ENCODE measurements around the gene ZNF117.
"Not testable (repeated sequence)": the region's sequence is repeated elsewhere in the genome, so short reads cannot be mapped to it uniquely, and the experiment has no call there.

Gene ZNF117

DNA sequence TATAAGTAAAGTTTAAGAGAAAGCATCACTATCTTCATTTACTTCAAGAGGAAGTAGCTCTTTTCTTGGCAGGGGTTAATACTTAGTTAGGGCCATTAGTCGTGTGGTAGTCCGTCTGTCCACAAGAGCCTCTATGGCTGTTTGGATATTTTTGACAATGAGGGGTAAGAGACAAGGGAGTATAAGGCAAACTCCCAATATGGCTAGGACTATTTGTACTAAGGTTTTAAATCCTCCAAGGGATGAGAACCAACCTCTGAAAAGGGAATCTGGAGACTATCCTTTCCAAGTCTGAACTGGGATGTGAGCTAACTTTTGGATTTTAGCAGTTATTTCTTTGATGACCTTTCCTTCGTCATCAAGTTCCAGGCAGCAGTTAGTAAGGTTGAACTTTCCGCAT is at the start of gene ZNF117:
Gene ZNF117, minus strand, starts transcription at position 101 of the 400 bp plus-strand sequence.
- no peak for DNase-seq (ENCODE audit: low read depth)

- peak; percentile 15 for DNase-seq (ENCODE audit: low read depth)
These were observed 47.9 kb upstream of the ZNF117 start for GRCh38 chr7:65038767-65039166.

GRCh38 chr7:65037740-65038688 is 47.2 kb upstream of the ZNF117 start:
- peak; percentile 77 for DNase-seq (ENCODE audit: low read depth)

DNA sequence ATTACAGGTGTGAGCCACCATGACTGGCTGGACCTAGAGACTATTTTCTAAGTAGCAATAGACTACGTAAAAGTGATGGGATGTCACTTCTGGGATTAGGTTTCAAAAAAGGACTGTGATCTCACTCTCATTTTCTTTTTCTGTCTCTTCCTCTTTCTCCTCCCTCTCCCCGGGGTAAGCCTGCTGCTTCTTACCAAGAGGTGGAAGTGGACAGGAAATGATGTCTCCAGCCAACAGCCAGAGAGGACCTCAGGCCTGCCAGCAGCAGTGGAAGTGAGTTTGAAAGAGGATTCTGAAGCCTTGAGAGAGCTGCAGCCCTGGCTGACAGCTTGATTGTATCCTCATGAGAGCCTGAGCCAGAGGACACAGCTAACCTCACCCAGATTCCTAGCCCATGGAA is 45.7 kb upstream of the ZNF117 start:
- not testable (repeated sequence) for DNase-seq (ENCODE audit: low read depth)

GRCh38 chr7:65035469-65035868 is 44.6 kb upstream of the ZNF117 start:
- not testable (repeated sequence) for DNase-seq (ENCODE audit: low read depth)

GRCh38 chr7:65034120-65034782 is 43.4 kb upstream of the ZNF117 start:
- not testable (repeated sequence) for DNase-seq (ENCODE audit: low read depth)

DNA sequence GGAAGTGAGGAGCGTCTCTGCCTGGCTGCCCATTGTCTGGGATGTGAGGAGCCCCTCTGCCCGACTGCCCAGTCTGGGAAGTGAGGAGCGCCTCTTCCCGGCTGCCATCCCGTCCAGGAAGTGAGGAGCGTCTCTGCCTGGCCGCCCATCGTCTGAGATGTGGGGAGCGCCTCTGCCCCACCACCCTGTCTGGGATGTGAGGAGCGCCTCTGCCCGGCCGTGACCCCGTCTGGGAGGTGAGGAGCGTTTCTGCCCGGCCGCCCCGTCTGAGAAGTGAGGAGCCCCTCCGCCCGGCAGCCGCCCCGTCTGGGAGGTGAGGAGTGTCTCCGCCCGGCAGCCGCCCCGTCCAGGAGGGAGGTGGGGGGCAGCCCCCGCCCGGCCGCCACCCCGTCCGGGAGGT is 42.6 kb upstream of the ZNF117 start:
- not testable (repeated sequence) for DNase-seq (ENCODE audit: low read depth)

GRCh38 chr7:65025023-65025422 is 34.2 kb upstream of the ZNF117 start:
- DNase-seq (ENCODE audit: low read depth), result not testable (repeated sequence)

DNA sequence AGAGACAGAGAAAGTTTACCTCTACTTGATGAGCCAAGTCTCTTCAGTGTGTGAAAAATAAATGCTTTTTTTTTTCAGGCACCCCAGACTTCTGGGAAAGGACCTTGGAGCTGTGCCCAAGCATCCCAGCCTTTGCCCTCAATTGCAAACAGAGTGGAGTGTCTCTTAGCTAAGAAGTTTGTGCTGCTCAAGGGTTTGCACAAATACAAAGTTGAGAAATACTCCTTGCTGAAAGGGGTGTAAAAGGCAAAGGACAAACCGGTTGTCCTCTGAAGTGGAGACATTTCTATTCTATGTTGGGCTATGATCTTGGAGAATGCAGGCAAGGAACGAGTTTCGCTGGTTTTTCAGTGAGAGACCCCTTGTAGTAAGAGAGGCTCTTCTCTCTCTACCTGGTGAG is 30.1 kb upstream of the ZNF117 start:
- not testable (repeated sequence) for DNase-seq (ENCODE audit: low read depth)

DNA sequence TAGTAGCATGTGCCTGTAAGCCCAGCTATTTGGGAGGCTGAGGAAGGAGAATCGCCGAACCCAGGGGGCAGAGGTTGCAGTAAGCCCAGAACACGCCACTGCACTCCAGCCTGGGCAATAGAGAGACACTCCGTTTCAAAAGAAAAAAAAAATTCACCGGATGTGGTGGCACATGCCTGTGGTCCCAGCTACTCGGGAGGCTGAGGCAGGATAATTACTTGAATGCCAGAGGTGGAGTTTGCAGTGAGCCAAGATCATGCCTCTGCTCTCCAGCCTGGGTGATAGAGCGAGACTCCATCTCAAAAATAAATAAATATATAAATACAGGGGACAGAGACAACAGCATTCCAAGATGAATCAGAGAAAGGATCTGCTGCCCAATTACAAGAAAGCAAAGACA is 19.0 kb upstream of the ZNF117 start:
- DNase-seq (ENCODE audit: low read depth), result not testable (repeated sequence)

- DNase-seq (ENCODE audit: low read depth), result not testable (repeated sequence)
These were observed 18.6 kb upstream of the ZNF117 start for GRCh38 chr7:65009394-65009793.

DNA sequence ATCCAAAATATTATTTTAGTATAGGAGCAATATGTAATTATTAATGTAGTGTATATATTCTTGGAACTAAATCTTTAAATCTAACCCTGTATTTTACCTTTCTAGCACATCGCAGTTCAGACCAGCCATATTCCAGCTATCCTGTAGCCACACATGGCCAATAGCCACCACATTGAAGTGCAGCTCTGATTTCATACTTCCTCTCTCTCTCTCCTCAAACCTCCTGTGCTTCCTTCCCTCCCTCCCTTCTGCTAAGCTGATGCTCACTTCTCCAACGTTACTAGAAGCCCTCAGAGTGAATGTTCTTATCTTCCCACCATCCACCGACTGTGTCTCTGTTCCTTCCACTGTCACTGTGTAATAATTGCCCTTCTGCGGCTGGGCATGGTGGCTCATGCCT is 16.2 kb upstream of the ZNF117 start:
- not testable (repeated sequence) for DNase-seq (ENCODE audit: low read depth)

DNA sequence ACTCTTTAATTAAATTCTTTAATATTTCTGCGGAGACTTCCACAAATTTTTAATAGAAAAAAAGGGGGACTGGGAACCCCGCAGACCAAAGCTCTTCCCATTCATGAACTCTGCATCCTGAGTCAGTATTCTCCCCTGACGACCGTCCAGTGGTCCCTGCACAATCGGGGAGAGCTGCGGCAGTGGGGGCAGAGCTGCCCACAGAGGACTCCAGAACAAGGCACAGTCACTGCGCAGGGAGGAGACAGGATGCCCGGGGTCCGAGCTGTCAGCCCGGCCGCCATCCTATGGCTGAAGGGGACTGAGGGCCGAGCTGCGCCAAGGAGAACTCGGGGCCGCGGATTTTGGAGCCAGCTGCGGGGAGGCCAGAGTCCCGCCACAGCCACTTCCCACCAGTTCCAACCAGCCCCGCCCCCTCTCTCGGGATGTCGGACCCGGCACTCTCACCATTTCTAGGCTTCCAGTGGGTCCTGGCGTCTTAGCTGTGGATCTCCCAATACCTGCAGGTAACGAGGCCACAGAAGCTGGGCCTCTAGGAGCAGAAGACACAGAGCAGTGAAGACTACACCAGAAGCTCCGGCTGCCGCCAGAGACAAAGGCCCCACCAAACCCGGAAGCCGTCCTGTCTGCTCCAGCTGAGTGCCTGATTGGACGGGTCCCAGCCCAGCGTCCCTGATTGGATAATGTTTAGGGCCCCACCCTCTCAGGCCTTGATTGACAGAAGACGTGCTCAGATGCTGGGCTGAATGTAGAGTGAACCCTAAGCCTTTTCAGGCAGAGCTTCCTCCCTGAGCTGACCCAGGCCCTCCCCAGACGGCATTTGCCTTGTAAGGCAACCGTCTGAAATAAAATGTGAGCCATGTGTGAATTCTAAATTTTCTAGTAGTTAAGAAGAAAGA is 15.5 kb upstream of the ZNF117 start, which contains the start of gene ERV3-1:
Gene ERV3-1, minus strand, starts transcription at position 594 of the 899 bp plus-strand sequence. CDS start 13,661 bp downstream, outside the sequence.
- DNase-seq (ENCODE audit: low read depth), result peak; percentile 59

GRCh38 chr7:65004575-65004974 is 13.7 kb upstream of the ZNF117 start:
- no peak for DNase-seq (ENCODE audit: low read depth)

- no peak for DNase-seq (ENCODE audit: low read depth)
These were observed 12.2 kb upstream of the ZNF117 start for GRCh38 chr7:65002972-65003585.

- no peak for DNase-seq (ENCODE audit: low read depth)
These were observed 10.5 kb upstream of the ZNF117 start for GRCh38 chr7:65001291-65001814.

- DNase-seq (ENCODE audit: low read depth), result no peak
These were observed 8.5 kb upstream of the ZNF117 start for GRCh38 chr7:64999165-65000004.

GRCh38 chr7:64998865-64999164 is 8.0 kb upstream of the ZNF117 start:
- no peak for DNase-seq (ENCODE audit: low read depth)

- DNase-seq (ENCODE audit: low read depth), result no peak
These were observed 7.1 kb upstream of the ZNF117 start for GRCh38 chr7:64997927-64998391.

- DNase-seq (ENCODE audit: low read depth), result no peak
These were observed 6.5 kb upstream of the ZNF117 start for GRCh38 chr7:64997164-64997908.
